Esophagus squamous epithelium (tissue), 4 donors: ENCODE results near the gene LAMB2.

Source experiments
- POLR2A ChIP-seq, 4 donors: fragments of 450-650 bp; IDR thresholded peaks; one replicate each; pipeline ENCODE4 v1.6.1; 2017; ENCODE audit warnings: antibody characterized with exemption in 4 of 4, mild to moderate bottlenecking in 4 of 4, moderate library complexity in 3 of 4
- TF ChIP-seq, protein P1 (sequence below), 6 experiments: fragments of 450-650 bp in 4 of 6; fragments of 200-600 bp in 2 of 6; sonication (generic) in 2 of 6; IDR thresholded peaks; one replicate each; pipeline ENCODE4 v1.5.1; 2016 to 2019; ENCODE audit warnings: antibody characterized with exemption in 6 of 6, mild to moderate bottlenecking in 4 of 6, moderate library complexity in 4 of 6

DNA sequence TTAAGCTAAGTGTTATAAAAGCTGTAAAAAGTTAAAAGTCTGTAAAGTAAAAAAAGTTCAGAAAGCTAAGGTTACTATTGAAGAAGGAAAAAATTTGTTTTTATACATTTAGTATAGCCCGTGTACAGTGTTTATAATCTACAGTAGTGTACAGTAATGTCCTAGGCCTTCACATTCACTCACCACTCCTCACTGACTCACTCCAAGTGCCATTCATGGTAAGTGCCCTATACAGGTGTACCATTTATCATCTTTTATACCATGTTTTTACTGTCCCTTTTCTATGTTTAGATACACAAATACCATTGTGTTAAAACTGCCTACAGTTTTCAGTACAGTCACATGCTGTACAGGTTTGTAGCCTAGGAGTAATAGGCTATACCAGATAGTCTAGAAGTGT, 24.4 kb upstream of the LAMB2 start:
- TF ChIP-seq POLR2A (IDR thresholded peaks at IDR 0.05): no peak
- TF ChIP-seq, protein P1, sequence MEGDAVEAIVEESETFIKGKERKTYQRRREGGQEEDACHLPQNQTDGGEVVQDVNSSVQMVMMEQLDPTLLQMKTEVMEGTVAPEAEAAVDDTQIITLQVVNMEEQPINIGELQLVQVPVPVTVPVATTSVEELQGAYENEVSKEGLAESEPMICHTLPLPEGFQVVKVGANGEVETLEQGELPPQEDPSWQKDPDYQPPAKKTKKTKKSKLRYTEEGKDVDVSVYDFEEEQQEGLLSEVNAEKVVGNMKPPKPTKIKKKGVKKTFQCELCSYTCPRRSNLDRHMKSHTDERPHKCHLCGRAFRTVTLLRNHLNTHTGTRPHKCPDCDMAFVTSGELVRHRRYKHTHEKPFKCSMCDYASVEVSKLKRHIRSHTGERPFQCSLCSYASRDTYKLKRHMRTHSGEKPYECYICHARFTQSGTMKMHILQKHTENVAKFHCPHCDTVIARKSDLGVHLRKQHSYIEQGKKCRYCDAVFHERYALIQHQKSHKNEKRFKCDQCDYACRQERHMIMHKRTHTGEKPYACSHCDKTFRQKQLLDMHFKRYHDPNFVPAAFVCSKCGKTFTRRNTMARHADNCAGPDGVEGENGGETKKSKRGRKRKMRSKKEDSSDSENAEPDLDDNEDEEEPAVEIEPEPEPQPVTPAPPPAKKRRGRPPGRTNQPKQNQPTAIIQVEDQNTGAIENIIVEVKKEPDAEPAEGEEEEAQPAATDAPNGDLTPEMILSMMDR (IDR thresholded peaks at IDR 0.05): no peak
